GM23338 (cell line): ENCODE results near the gene OSBPL5.

Source experiments
- CTCF ChIP-seq, 2 experiments: fragments of 200-600 bp in 1 of 2; sonication (generic) in 1 of 2; conservative IDR thresholded peaks; 2 replicates each; pipeline versions ENCODE4 v1.5.1 to v1.6.1; 2016 to 2017; ENCODE audit warnings: antibody characterized with exemption in 2 of 2, low read depth in 2 of 2, mild to moderate bottlenecking in 2 of 2, moderate library complexity in 1 of 2
- ETS1 ChIP-seq: IDR thresholded peaks from 2 replicates; pipeline ENCODE4 v1.6.1; 2016; ENCODE audit warnings: antibody characterized with exemption
- EZH2 ChIP-seq: fragments of 200-600 bp; sonication (generic); IDR thresholded peaks from one replicate; pipeline ENCODE4 v1.8.0; 2017; ENCODE audit warnings: antibody characterized with exemption, mild to moderate bottlenecking, low read depth; ENCODE audit not compliant: unreplicated experiment
- EZH2phosphoT487 ChIP-seq: fragments of 200-600 bp; sonication (generic); IDR thresholded peaks from one replicate; pipeline ENCODE4 v1.8.1; 2018; ENCODE audit warnings: antibody characterized with exemption; ENCODE audit not compliant: unreplicated experiment
- JUNB ChIP-seq: IDR thresholded peaks from one replicate; pipeline ENCODE4 v1.6.1; 2016; ENCODE audit warnings: antibody characterized with exemption; ENCODE audit not compliant: unreplicated experiment
- NANOG ChIP-seq: IDR thresholded peaks from 2 replicates; pipeline ENCODE4 v1.6.1; 2016; ENCODE audit warnings: antibody characterized with exemption, borderline replicate concordance
- POLR2AphosphoS5 ChIP-seq: IDR thresholded peaks from 2 replicates; pipeline ENCODE4 v1.6.1; 2016; ENCODE audit warnings: antibody characterized with exemption, low read depth
- REST ChIP-seq: IDR thresholded peaks from one replicate; pipeline ENCODE4 v1.6.1; 2018; ENCODE audit warnings: antibody characterized with exemption; ENCODE audit not compliant: unreplicated experiment
- ZNF114 ChIP-seq: fragments of 250-450 bp; sonication (Bioruptor Pico); IDR thresholded peaks from 2 replicates; pipeline ENCODE4 v1.5.0; 2020; ENCODE audit warnings: mild to moderate bottlenecking, moderate library complexity
- ZNF331 ChIP-seq: fragments of 250-450 bp; sonication (Bioruptor Pico); IDR thresholded peaks from 2 replicates; pipeline ENCODE4 v1.5.0; 2020; ENCODE audit warnings: low read depth, mild to moderate bottlenecking, moderate library complexity
- ZNF462 ChIP-seq: fragments of 250-450 bp; sonication (Bioruptor Pico); IDR thresholded peaks from 2 replicates; pipeline ENCODE4 v1.5.0; 2020; ENCODE audit warnings: mild to moderate bottlenecking, moderate library complexity

- TF ChIP-seq EZH2phosphoT487 (no peak), EZH2 (no peak), CTCF (conservative IDR thresholded peaks at IDR 0.05; ENCODE audit: low read depth in 2 of 2) (no peak), JUNB (no peak), NANOG (no peak), POLR2AphosphoS5 (no peak), ZNF114 (CRISPR knock-in tag) (no peak), ZNF331 (CRISPR knock-in tag) (no peak), REST (no peak), ZNF462 (CRISPR knock-in tag) (no peak), ETS1 (no peak)
Observed at GRCh38 chr11:3126207-3126865, 38.8 kb downstream of the OSBPL5 start.
